Measurements from ENCODE around the gene B4GALT5.
A peak's percentile ranks its signal among the peaks of the same experiment; 100 is the strongest.

Gene B4GALT5, protein sequence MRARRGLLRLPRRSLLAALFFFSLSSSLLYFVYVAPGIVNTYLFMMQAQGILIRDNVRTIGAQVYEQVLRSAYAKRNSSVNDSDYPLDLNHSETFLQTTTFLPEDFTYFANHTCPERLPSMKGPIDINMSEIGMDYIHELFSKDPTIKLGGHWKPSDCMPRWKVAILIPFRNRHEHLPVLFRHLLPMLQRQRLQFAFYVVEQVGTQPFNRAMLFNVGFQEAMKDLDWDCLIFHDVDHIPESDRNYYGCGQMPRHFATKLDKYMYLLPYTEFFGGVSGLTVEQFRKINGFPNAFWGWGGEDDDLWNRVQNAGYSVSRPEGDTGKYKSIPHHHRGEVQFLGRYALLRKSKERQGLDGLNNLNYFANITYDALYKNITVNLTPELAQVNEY

DNA sequence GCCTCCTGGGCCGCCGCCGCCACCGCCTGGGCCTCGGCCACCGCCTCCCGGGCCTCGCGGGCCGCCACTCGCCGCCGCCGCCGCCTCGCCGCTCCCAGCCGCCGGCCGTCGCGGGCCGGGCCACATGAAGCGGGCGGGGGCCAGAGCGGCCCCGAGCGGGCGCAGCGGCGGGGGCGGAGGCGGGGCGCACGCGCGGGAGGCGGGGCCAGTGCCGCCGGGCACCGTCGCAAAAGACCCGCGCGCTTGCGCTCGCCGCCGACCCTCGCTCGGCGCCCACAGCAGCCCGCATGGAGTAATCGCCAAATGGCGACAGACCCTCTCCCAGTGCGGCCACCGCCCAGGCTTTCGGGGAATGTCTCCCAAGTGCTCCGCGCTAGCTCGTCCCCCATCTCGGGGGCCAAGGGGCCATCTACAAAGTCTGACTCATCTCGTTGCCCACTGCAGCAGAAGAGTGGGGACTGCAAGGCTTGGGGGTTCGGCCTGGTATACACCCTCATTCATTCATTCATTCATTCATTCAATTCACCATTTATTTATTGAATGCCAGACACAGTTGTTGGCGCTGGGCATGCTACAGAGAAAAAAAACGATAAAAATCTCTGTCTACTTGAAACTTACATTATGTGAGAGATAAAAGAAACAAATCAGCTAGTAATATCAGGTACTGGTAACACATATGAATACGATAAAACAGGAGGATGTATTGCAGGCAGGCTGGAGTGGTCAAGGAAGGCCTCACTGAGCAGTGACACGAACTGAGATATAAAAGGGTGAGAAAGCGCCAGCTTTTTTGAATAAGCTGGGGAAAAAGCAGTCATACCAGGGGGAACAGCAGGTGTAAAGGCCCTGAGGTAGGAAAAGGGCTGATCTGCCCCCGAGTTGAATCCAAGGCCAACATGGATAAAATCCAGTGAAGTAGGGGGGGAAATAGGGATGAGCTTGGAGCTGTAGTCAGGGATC is at the start of gene B4GALT5:
Gene B4GALT5 (minus strand): TSS at position 126 of the 960 bp plus-strand sequence. CDS start 188 bp downstream, outside the sequence.
- DNase-seq = peak; percentile 88

DNA sequence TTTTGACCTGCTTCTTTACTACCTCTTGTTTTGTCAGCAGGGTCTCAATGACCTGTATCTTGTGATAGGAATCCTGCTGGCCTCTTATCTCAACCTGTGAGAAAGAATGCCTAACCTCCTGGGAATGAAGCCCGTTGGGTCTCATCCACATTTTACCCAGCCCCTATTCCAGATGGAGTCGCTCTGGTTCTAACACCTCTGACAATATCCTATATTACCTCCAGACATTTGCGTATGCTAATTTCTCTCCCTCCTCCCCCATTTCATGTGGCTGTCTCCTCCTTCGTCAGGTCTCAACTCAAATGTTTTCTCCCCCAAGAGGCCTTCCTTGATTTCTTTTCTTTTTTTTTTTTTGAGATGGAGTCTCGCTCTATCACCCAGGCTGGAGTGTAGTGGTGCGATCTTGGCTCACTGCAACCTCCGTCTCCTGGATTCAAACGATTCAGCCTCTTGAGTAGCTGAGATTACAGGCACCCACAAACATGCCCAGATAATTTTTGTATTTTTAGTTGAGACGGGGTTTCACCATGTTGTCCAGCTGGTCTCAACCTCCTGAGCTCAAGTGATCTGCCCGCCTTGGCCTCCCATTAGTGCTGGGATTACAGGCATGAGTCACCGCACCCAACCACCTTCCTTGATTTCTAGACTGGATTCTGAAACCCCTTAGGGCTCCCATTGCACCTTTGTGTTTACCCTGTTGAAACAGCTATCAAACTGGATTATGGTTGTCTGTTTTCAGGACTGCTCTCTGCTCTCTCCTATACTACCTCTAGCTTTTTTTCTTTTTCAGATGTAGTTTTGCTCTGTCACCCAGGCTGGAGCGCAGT is 49.5 kb upstream of the B4GALT5 start:
- DNase-seq = no peak

DNA sequence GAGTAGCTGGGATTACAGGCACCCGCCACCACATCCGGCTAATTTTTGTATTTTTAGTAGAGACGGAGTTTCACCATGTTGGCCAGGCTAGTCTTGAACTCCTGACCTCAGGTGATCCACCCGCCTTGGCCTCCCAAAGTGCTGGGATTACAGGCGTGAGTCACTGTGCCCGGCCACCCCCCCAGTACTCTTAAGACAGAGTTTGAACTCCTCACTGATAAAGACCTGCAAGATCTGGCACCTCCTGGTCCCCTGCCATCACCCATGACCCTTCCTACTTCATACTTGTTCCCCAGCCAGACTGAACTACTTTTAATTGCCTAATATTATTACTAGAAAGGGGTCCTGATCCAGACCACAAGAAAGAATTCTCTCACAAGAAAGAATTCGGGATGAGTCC is 48.2 kb upstream of the B4GALT5 start:
- peak; percentile 12 for DNase-seq

DNA sequence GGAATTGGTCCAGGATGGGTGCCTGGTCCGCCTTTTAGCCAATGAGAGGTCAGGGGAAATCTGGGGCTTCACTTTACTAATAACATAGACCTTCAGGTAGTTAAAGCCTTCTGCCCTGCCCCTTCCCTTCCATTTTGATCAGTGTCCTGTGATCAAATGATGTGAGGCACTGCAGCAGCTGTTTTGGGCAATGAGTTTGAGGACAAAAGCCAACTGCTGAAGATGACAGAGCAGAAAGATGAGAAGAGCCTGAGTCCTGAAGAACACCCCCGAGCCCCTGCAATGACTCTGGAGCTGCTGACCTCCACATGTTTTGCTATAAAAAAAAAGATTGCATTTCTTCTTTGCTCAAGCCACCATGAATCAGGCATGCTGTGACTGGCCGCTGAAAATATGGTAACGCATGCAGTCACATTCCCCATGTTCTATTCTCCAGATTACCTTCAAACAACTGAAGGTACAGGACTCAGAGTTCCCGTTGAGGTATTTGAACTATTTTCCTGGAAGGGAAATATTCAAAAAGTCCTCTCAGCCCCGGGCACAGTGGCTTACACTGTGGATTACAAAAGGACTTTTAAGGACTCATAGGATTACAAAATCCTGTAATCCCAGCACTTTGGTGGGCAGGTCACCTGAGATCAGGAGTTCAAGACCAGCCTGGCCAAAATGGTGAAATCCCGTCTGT is 45.7 kb upstream of the B4GALT5 start:
- no peak for DNase-seq

DNA sequence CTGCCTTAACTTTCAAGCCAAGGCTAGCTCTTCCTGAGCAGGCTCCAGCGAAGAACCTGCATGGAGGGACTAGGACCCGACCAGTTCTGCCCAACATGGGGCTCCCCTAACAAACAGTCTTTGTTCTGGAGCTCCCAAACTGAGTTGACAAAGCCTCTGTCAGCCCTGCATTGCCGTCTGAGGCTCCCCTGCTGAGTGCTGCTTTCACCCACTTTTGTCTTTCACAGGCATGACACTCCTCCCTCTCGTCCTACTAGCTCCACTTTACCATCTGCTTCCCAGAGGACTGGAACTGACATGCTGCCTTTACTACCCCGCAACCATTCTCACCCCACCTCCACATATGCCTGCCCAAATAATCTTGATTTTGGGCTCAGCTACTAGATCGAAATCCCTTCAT is 45.1 kb upstream of the B4GALT5 start:
- no peak for DNase-seq

DNA sequence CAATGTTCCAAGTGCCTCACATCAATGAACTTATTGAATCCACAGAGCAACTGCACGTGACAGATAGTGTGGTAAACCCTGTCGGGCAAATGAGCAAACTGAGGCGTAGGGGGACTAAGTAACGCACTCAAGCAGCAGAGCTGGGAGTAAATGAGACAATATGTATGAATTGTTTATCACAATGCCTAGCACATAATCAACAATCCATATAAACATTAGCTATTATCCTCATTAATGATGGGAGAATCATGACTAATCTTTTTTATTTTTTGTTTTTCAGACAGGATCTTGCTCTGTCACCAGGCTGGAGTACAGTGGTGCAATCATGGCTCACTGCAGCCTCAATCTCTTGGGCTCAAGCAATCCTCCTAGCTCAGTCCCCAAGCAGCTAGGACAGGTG is 43.9 kb upstream of the B4GALT5 start:
- no peak for DNase-seq

DNA sequence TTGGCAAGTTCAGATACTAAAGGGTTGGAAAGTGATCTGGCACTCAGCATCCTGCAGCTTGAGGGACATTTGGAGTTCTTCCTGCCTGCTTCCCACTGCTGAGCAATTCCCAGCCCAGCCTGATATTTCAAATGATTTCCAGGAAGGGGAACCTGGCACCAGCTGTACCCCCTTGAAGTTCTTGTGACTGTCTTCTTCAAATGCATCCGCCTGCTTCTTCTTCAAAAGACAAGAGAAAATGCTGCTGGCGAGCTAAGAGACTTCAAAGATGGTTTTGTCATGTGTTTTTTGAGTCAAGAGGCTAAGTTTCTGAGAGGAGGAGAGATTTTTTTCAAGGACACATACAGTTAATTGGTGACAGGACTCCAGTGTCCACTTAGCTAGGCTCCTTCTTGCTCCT is 42.6 kb upstream of the B4GALT5 start:
- DNase-seq = no peak

DNA sequence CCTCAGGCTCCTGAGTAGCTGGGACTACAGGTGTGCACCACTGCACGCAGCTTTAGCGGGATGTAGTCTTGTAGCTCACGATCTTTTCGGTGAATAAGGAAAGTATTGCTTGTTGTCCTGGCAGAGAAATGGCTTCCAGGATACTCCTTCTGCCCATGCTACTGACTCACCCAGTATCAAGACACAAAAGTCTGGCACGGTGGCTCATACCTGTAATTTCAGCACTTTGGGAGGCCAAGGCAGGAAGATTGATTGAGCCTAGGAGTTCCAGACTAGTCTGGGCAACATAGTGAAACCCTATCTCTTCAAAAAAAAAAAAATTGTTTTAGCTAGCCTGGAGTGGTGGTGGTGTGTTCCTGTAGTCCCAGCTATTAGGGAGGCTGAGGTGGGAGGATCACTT is 40.9 kb upstream of the B4GALT5 start:
- DNase-seq = no peak

DNA sequence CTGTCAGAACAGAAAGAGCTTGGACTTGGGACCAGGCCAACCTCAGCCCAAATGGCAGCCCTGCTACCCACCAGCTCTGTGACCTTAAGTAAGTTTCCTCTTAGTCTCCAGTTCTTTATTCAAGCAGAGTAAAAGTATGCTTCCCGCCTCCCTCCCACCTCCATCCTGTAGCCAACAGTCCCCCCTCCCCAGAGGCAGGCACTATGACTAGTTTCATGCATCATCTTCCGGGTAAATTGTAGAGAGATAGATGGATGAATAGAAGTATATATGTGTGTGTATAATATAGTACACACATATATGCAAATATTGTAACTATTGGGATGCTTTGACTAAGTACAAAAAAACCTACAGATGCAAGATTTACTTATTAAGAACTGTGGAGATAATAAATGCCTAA is 39.5 kb upstream of the B4GALT5 start:
- no peak for DNase-seq

DNA sequence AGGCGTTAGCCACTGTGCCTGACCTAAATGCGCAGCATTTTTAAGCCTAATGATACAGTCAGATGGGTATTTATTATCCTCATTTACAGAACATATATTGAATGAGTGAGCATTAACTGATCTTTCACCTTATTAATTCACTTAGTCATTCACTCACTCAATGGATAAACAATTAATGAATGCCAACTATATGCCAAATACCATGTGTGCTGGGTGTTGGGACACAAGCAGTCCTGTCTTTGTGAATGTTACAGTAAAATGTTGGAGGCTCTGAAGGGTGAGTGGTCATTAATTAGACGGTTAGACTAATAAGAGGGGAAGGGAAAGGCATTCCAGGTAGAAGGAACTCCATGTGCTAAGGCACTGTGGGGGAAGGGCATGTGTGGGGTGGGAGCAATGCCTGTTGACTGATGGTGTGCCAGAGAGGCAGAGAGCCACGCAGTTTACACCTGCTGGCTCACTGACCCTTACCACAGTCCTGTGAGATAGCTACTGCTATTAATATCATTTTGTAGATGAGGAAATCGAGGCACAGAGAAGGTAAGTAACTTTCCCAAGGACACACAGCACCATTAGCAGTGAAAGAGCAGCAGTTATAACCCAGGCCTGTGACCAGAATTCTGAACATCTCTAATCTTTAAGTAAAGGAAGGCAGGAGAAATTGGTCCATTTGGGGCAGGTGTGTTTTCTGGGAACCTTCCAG is 38.7 kb upstream of the B4GALT5 start:
- DNase-seq = no peak

DNA sequence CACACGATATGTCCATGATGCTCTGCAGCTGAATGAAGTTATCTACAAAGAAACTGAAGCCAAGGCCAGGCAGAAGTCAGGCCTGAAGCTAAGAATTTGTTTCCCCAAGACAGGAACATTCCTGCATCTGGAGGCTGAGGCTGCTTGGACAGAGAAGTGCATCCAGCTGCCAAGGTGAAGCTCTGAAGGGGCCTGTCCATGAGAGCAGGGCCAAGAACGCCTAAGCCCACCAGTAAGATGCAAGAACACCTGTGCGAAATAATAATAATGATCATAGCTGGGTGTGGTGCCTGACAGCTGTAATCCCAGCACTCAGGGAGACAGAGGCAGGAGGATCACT is 37.7 kb upstream of the B4GALT5 start:
- no peak for DNase-seq

DNA sequence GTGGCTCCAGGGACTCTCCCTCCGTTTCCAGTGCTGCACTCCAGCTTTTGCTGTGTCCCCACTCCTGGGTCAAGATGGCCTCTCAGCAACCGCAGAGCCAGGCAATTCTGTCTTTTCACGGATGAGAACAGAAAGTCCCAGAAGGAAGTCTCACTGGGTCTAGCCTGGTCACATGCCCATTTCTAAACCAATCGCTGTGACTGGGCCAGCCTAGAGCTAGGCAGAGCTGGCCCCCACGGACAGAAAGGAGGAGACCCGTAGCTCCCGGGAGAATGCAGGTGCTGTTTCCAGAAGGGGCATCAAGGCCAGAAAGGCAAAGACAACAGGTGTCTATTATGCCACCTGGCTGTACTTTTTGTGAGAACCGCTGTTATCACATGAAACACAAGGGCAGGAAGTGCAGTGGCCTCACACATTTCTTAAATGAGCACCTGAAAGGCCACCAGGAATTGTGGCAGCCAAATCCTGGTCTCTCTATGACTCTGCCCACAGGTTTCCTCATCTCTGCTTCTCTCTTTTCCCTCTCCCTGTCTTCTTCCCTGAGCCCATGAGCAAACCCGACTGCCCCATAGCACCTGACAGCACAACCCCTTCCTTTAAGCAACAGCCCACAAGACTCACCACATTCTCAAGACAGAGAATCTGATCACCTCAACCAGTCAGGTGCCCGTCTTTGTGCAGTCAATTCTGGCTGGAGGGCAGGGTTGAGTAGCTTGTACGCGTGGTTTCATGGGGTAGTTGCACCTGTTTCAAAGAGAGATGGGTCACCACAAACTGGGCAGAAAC is 37.1 kb upstream of the B4GALT5 start:
- DNase-seq = no peak

DNA sequence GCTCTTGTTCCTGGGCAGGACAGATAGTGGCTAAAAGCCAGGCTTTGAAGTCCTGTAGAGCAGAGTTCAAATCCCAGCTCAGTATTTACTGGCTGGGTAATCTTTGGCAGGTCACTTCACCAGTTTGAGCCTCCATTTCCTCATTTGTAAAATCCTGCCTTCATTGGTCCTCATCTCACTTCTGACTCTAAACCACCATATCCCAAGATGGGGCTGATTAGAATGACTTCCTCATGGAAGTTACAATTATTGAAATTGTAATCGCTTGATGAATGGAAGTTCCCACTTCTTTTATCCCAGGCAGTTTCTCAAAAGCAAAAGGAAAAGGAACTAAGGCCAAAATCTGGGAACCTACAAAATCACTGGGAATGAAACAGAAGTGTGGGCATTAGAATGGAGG is 35.9 kb upstream of the B4GALT5 start:
- DNase-seq = no peak

DNA sequence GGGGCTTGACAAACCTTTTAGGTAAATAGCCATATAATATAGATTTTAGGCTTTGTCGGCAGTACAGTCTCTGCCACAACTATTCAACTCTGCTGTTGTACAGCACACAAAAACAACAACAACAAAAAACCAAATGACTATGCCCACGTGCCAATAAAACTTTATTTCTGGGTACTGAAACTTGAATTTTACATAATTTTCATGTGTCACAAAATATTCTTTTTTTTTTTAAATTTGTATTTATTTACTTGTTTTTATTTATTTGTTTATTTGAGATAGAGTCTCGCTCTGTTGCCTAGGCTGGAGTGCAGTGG is 34.8 kb upstream of the B4GALT5 start:
- DNase-seq = no peak

DNA sequence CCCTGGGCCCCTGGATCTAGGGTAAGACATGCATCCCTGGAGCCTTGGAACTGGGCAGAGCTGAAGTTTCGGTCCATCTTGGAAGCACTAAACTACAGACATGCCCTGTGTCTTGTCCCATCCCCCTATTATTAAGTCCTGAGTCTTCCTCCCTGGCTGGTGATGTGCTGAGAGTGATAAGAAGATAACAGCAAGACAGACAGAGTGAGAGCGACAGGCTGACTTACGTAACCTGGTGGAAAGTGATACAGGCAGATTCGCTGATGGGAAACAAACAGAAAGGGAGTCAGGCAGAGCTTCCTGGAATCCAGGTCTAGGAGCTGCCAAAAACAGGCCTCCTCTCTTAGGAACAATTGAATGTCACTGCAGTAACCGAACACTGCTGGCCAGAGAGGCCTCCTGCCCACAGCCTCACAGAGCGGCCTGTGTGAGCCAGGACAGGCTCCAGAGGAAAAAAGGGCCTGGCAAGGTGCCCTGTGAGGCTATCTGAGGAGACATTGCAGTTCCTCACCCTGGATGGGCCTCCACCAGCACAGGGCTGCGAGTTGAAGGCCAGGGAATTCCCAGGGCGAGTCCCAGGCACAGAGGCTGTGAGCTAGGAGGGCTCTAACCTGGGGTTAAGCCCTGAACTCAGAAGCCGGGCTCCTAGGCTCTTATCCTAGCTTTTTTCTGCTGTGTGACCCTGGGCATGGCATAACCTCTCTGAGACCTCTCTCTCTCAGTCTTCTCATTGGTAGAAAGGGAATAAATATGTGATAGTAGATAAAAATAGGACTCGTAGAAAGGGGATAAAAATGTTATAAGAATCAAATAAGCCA is 34.2 kb upstream of the B4GALT5 start:
- DNase-seq = peak; percentile 41

DNA sequence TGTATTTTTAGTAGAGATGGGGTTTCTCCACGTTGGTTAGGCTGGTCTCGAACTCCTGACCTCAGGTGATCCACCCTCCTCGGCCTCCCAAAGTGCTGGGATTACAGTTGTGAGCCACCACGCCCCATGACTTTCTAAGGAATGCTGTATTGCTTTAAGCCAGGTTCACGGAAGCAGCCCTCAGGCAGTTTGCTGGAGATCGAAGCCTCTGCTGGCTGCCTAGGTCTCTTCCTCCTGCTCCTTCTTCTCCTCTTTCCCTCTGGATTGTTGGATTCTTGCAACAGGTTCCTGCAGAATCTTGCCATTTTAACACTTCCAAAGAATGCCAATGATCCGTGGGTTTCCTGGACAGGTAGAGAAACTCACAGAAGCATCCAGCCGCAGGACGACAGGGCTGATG is 29.3 kb upstream of the B4GALT5 start:
- no peak for DNase-seq

DNA sequence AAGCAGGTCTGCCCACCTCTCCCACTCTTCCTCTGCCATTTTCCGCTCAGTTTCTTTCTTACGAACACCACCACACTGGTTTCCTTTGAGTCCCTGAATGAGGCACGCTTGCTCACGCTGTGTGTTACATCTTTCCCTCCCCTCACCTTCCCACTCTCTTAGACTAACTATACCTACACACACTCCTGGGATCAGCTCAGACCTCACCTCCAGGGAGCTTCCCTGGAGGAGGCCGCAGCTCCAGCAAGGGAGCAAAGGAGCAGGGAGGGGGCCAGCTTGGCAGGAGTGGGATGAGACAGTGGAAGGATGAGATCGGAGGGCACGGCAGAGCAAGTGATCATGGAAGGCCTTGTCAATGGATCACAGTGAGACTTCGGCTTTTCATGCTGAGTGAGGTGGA is 28.3 kb upstream of the B4GALT5 start:
- DNase-seq = no peak

DNA sequence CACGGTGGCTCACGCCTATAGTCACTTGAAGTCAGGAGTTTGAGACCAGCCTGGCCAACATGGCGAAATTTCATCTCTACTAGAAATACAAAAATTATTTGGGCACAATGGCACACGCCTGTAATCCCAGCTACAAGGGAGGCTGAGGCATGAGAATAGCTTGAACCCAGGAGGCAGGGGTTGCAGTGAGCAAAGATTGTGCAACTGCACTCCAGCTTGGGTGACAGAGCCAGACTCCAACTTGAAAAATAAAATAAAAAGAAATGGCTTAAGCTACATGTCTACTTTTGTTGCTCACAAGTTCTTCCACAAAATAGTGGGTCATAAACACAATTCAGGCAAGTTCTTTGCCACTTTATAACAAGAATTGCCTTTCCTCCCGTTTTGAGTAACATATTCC is 27.1 kb upstream of the B4GALT5 start:
- DNase-seq = no peak

DNA sequence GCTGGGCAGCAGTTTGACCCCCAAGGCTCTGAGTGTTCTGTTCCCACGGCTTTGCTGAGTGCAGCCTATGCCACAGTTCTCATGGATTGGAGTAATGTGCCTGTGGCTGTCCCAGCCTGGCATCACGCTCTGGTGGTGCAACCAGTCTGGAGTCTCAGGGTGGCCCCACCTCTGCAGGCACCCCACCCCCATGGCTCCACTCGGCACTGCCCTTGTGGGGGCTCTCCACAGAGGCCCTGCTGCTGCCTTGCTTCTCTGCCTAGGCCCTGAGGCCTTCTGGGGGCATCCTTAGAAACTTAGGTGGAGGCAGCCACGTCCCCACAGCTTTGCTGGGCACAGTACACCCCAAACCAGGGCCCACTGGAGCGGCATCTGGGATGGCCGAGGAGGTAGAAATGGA is 25.4 kb upstream of the B4GALT5 start:
- DNase-seq = no peak

DNA sequence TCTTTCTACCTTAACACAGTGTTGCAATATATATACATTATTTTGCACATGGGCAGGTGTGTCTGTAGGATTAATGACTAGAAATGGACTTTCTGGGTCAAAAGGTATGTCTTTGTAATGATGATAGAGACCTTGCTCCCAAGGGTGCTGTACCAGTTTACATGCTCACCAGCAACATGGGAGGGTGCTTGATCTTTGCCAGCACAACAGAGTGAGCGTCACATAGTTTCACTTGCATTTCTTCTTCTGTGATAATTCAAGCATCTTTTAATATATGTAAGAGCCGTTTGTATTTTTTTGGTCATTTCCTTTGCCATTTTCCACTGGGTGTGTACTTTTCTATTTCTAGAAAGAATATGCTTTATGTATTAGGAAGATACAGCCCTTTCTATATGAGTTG is 23.6 kb upstream of the B4GALT5 start:
- DNase-seq = no peak

Measured in fibroblast of skin of right quadriceps (primary cell).